Keratinocyte (primary cell): ENCODE data around the gene LYSET. TPM values are rescaled to one million over a fixed set of nuclear protein-coding genes. Genes with fewer than 3 reads are reported as not detected.

Source experiments
- DNase-seq: peaks from one replicate; pipeline ENCODE4 v3.0.0-alpha.2; 2011; ENCODE audit warnings: low read depth, missing footprints, low spot score
- FAIRE-seq: peaks from 2 replicates; lab custom pipeline; 2011; peaks lifted over from hg19 to GRCh38; lab: Jason Lieb, UNC
- H2AFZ ChIP-seq: 2 replicates; pipeline ENCODE4 v1.6.0; 2012; ENCODE audit warnings: low read length, control low read depth, inconsistent platforms; ENCODE audit not compliant: control insufficient read depth
- H3K27ac ChIP-seq: 2 replicates; pipeline ENCODE4 v1.5.1; 2011; ENCODE audit warnings: low read length; ENCODE audit not compliant: control insufficient read depth, insufficient read depth
- H3K27me3 ChIP-seq: 3 replicates; pipeline ENCODE4 v1.6.0; 2011; ENCODE audit warnings: low read length; ENCODE audit not compliant: control insufficient read depth, insufficient read depth; ENCODE audit errors: extremely low read depth
- H3K36me3 ChIP-seq, 2 experiments: 2 replicates in 1 of 2; 3 replicates in 1 of 2; pipeline ENCODE4 v1.5.1; 2011; ENCODE audit warnings: low read length in 2 of 2, mild to moderate bottlenecking in 1 of 2; ENCODE audit not compliant: control insufficient read depth in 2 of 2, insufficient read depth in 2 of 2; ENCODE audit errors: extremely low read depth in 1 of 2
- H3K4me1 ChIP-seq: 3 replicates; pipeline ENCODE4 v1.5.1; 2011; ENCODE audit warnings: low read length; ENCODE audit not compliant: control insufficient read depth, insufficient read depth; ENCODE audit errors: extremely low read depth
- H3K4me2 ChIP-seq: 3 replicates; pipeline ENCODE4 v1.6.0; 2011; ENCODE audit warnings: low read depth, low read length; ENCODE audit not compliant: control insufficient read depth, insufficient read depth; ENCODE audit errors: extremely low read depth
- H3K4me3 ChIP-seq, 3 experiments: fragments of 200-600 bp in 1 of 3; sonication (generic) in 1 of 3; 2 replicates in 2 of 3; 3 replicates in 1 of 3; pipeline ENCODE4 v1.5.1; 2011 to 2016; ENCODE audit warnings: low read length in 3 of 3, mild to moderate bottlenecking in 3 of 3, control low read depth in 2 of 3, inconsistent platforms in 1 of 3, low read depth in 1 of 3, mixed read lengths in 1 of 3, mixed run types in 1 of 3, moderate library complexity in 1 of 3; ENCODE audit not compliant: control insufficient read depth in 2 of 3, insufficient read depth in 2 of 3; ENCODE audit errors: extremely low read depth in 1 of 3
- H3K79me2 ChIP-seq: 2 replicates; pipeline ENCODE4 v1.6.0; 2012; ENCODE audit warnings: low read length; ENCODE audit not compliant: control insufficient read depth, insufficient read depth
- H3K9ac ChIP-seq: 3 replicates; pipeline ENCODE4 v1.6.0; 2011; ENCODE audit warnings: low read length; ENCODE audit not compliant: control insufficient read depth, insufficient read depth; ENCODE audit errors: extremely low read depth
- H3K9me1 ChIP-seq: 3 replicates; pipeline ENCODE4 v1.6.0; 2011; ENCODE audit warnings: low read length; ENCODE audit not compliant: control insufficient read depth, insufficient read depth; ENCODE audit errors: extremely low read depth
- H3K9me3 ChIP-seq: 2 replicates; pipeline ENCODE4 v1.5.1; 2012; ENCODE audit warnings: low read depth, low read length; ENCODE audit not compliant: control insufficient read depth
- H4K20me1 ChIP-seq: 3 replicates; pipeline ENCODE4 v1.6.0; 2011; ENCODE audit warnings: low read length; ENCODE audit not compliant: control insufficient read depth, insufficient read depth; ENCODE audit errors: extremely low read depth
- EZH2 ChIP-seq: IDR thresholded peaks from one replicate; pipeline ENCODE4 v1.6.1; 2012; ENCODE audit warnings: inconsistent platforms, mild to moderate bottlenecking, low read length, moderate library complexity
- dilution Hi-C: fragments of 300-500 bp; cut with MboI; formaldehyde crosslinking; loops from one replicate; pipeline ENCODE4 v1.7.0; 2020; ENCODE audit warnings: low sequenced_read_pairs; ENCODE audit not compliant: extremely low pct_ligation_motif_present
- polyA plus RNA-seq, 5 experiments: library from polyadenylated mRNA; depleted of rRNA in 3 of 5; stranded (reverse) in 3 of 5; stranded (forward) in 1 of 5; unstranded in 1 of 5; fragments of >200 nt; gene quantifications; 1 replicate in 1 of 5; 2 replicates in 3 of 5; 3 replicates in 1 of 5; pipeline versions ENCODE4 v1.2.1 to v1.2.3, GENCODE V29; 2011 to 2012; ENCODE audit warnings: missing spikeins in 2 of 5, low read depth in 1 of 5, low replicate concordance in 1 of 5
- TF ChIP-seq, protein P1 (sequence below), 3 experiments: IDR thresholded peaks in 1 of 3; conservative IDR thresholded peaks in 1 of 3; optimal IDR thresholded peaks in 1 of 3; 2 replicates in 2 of 3; 3 replicates in 1 of 3; pipeline versions ENCODE3 to v1.5.1; 2011; ENCODE audit warnings: low read length in 3 of 3, mild to moderate bottlenecking in 3 of 3, moderate library complexity in 2 of 3, control low read depth in 1 of 3, inconsistent platforms in 1 of 3; ENCODE audit not compliant: insufficient read depth in 2 of 3; ENCODE audit errors: extremely low read depth in 1 of 3

Gene LYSET
- polyA plus RNA-seq, 1 donor (not counting 4 experiments of a cell fraction or from before 2014, with no cell fraction given): 24.6 TPM

DNA sequence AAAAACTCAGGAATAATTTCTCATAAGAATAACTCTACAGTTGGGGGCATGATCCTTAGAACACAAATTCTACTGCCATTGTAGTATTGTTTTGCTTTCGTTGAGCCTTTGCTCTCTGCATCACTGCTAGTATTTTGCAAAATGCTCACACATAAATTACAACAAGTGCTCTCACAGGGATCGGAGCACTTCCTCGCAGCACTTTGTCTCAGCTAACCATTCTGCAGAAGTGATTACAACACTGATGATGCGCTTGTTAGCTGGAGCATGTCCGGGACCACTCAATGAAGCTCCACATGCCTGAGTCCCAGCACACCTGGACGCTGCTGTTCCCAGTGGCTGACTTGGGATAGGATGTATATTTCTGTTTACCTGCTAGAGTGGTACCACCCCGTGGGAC lies 32.0 kb upstream of the LYSET start:
- no peak for FAIRE-seq
- Histone ChIP-seq H3K79me2 (no peaks in the 10 kb centered on the region), H3K4me3 (no peak overlapping the region), H3K36me3 (no peaks in the 10 kb centered on the region), H3K4me2 (no peak overlapping the region), H3K9me1 (no peaks in the 10 kb centered on the region), H3K9me3 (no peaks in the 10 kb centered on the region), H3K9ac (no peak overlapping the region), H3K27me3 (no peaks in the 10 kb centered on the region), H4K20me1 (no peaks in the 10 kb centered on the region), H3K4me1 (peaks cover 15% of the 10 kb centered on the region), H3K27ac (no peak overlapping the region), H2AFZ (no peak overlapping the region)
- dilution Hi-C loops: no loop called here
- no peak for DNase-seq
- TF ChIP-seq, protein P1, sequence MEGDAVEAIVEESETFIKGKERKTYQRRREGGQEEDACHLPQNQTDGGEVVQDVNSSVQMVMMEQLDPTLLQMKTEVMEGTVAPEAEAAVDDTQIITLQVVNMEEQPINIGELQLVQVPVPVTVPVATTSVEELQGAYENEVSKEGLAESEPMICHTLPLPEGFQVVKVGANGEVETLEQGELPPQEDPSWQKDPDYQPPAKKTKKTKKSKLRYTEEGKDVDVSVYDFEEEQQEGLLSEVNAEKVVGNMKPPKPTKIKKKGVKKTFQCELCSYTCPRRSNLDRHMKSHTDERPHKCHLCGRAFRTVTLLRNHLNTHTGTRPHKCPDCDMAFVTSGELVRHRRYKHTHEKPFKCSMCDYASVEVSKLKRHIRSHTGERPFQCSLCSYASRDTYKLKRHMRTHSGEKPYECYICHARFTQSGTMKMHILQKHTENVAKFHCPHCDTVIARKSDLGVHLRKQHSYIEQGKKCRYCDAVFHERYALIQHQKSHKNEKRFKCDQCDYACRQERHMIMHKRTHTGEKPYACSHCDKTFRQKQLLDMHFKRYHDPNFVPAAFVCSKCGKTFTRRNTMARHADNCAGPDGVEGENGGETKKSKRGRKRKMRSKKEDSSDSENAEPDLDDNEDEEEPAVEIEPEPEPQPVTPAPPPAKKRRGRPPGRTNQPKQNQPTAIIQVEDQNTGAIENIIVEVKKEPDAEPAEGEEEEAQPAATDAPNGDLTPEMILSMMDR (optimal IDR thresholded peaks at IDR 0.05 in 1 of 3, IDR thresholded peaks at IDR 0.05 in 1 of 3, conservative IDR thresholded peaks at IDR 0.05 in 1 of 3; ENCODE audit: extremely low read depth in 1 of 3, insufficient read depth in 2 of 3, low read length in 3 of 3): no peak
- TF ChIP-seq EZH2: no peak

DNA sequence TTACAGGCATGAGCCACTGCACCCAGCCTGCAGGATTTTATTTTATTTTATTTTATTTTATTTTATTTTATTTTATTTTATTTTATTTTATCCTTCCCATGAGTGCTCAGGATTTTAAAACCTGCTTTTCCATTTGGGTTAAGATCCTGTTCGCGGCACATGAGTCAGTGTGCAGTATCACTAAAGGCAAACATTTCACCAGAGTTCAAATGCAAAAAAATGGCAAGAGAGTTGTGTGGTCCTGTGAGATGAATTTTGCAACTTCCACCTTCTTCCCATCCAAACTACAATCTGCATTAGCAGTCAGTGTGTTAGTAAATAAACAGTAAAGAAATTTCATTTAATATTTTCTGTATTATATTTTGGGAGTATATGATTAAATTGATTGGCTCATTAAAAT lies 29.4 kb upstream of the LYSET start:
- TF ChIP-seq, protein P1 (optimal IDR thresholded peaks at IDR 0.05 in 1 of 3, IDR thresholded peaks at IDR 0.05 in 1 of 3, conservative IDR thresholded peaks at IDR 0.05 in 1 of 3; ENCODE audit: extremely low read depth in 1 of 3, insufficient read depth in 2 of 3, low read length in 3 of 3): no peak
- dilution Hi-C loops: no loop called here
- Histone ChIP-seq H3K79me2 (no peaks in the 10 kb centered on the region), H3K9me3 (no peaks in the 10 kb centered on the region), H3K4me3 (no peak overlapping the region), H3K4me2 (no peak overlapping the region), H4K20me1 (no peaks in the 10 kb centered on the region), H3K27me3 (no peaks in the 10 kb centered on the region), H3K9ac (no peak overlapping the region), H3K27ac (no peak overlapping the region), H3K9me1 (no peaks in the 10 kb centered on the region), H2AFZ (no peak overlapping the region), H3K36me3 (no peaks in the 10 kb centered on the region), H3K4me1 (peaks cover 8% of the 10 kb centered on the region)
- no peak for DNase-seq
- no peak for FAIRE-seq
